ENCODE data around the gene LGALS8.

DNA sequence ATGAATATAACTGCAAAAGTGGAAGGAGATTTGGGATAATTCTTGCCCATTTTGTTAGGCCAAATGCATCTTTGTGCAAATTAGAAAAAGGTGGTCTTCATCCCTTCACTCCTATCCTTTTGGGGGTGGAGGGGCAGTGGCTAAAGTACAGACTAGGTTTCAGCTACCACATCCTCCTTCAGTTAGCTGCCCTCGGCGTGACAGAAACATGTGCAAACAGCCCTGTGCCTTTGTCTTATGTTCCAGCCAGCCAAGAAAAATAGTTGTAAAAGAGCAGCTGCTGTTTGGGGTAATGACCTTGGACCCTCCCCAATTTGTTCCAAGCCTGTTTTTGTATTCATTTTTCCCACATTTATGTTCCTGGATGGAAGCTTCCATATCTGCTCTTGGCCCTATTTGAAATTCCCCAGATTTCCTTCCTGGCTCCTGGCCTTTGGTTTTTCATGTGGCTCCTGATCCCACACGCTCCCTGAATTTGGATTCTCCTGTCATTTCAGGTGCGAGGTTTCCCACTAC, 8.3 kb upstream of the LGALS8 start:
- TF ChIP-seq, protein P1, sequence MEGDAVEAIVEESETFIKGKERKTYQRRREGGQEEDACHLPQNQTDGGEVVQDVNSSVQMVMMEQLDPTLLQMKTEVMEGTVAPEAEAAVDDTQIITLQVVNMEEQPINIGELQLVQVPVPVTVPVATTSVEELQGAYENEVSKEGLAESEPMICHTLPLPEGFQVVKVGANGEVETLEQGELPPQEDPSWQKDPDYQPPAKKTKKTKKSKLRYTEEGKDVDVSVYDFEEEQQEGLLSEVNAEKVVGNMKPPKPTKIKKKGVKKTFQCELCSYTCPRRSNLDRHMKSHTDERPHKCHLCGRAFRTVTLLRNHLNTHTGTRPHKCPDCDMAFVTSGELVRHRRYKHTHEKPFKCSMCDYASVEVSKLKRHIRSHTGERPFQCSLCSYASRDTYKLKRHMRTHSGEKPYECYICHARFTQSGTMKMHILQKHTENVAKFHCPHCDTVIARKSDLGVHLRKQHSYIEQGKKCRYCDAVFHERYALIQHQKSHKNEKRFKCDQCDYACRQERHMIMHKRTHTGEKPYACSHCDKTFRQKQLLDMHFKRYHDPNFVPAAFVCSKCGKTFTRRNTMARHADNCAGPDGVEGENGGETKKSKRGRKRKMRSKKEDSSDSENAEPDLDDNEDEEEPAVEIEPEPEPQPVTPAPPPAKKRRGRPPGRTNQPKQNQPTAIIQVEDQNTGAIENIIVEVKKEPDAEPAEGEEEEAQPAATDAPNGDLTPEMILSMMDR (optimal IDR thresholded peaks at IDR 0.05 in 1 of 3, IDR thresholded peaks at IDR 0.05 in 1 of 3, conservative IDR thresholded peaks at IDR 0.05 in 1 of 3; ENCODE audit: extremely low read depth in 1 of 3, insufficient read depth in 2 of 3, low read length in 3 of 3), result no peak
- no peak for TF ChIP-seq EZH2 (IDR thresholded peaks at IDR 0.05; ENCODE audit: low read length)
